Left lung (tissue), 10 donors: ENCODE data around the gene ZSWIM6. TPM values are rescaled to one million over a fixed set of nuclear protein-coding genes. Genes with fewer than 3 reads are reported as not detected.

ENCODE experiments used
- ATAC-seq: fragments of 200-7000 bp; cut with Tn5 transposase; one replicate; pipeline ENCODE4 v1.9.1; 2020; ENCODE audit warnings: moderate library complexity
- DNase-seq, 4 donors: peaks; one replicate each; pipeline ENCODE4 v3.0.0-alpha.2; 2013 to 2020
- H3K27ac ChIP-seq, 2 donors: fragments of 200-600 bp; sonication (generic) in 1 of 2; one replicate each; pipeline versions ENCODE4 v1.5.0 to v1.8.0; 2020 to 2021
- H3K27me3 ChIP-seq, 2 donors: fragments of 200-600 bp; sonication (generic) in 1 of 2; one replicate each; pipeline versions ENCODE4 v1.5.0 to v1.8.0; 2020 to 2021
- H3K36me3 ChIP-seq, 2 donors: fragments of 200-600 bp; sonication (generic) in 1 of 2; one replicate each; pipeline versions ENCODE4 v1.5.0 to v1.8.0; 2020 to 2021
- H3K4me1 ChIP-seq, 2 donors: fragments of 200-600 bp; one replicate each; pipeline ENCODE4 v1.8.0; 2021
- H3K4me3 ChIP-seq, 2 donors: fragments of 200-600 bp; sonication (generic) in 1 of 2; one replicate each; pipeline versions ENCODE4 v1.5.0 to v1.8.0; 2020 to 2021; ENCODE audit warnings: mild to moderate bottlenecking in 1 of 2
- H3K9me3 ChIP-seq, 2 donors: fragments of 200-600 bp; sonication (generic) in 1 of 2; one replicate each; pipeline versions ENCODE4 v1.5.0 to v1.8.0; 2020 to 2021
- CTCF ChIP-seq, 2 donors: fragments of 200-600 bp; sonication (generic) in 1 of 2; IDR thresholded peaks; one replicate each; pipeline versions ENCODE4 v1.5.0 to v1.8.0; 2021; ENCODE audit warnings: antibody characterized with exemption in 2 of 2
- intact Hi-C, 2 donors: fragments of 100-400 bp; cut with DNase I; formaldehyde crosslinking; loops; one replicate each; pipeline versions ENCODE4 v1.11.2 to v1.14.2; 2022
- polyA plus RNA-seq, 6 donors: library from polyadenylated mRNA; unstranded; fragments of 120-200 nt; gene quantifications; one replicate each; pipeline ENCODE4 v1.2.1, GENCODE V29; 2013; ENCODE audit not compliant: insufficient read length in 6 of 6
- total RNA-seq, 2 donors: library from RNA; stranded (reverse); fragmentation: NEBNext Ultra II Directional; extraction: Animal tissue kit (Norgen Biotek cat#: 25700); gene quantifications; one replicate each; pipeline ENCODE4 v1.2.1, GENCODE V29; 2021
- donor health status: DM: no; HTN: yes; CAD: no.
- donor health status: DM: no; HTN: no; CAD: no.

Gene ZSWIM6
- total and polyA plus RNA-seq, 8 donors = 17.5 to 24.4 (median 22.3) TPM

GRCh38 chr5:61327760-61328753 lies 4.0 kb upstream of the ZSWIM6 start:
- Histone ChIP-seq H3K27ac (peak overlapping the region in 1 of 2 donors; percentile 37), H3K9me3 (no peaks in the 10 kb centered on the region), H3K36me3 (no peaks in the 10 kb centered on the region), H3K4me1 (peaks cover 16 to 48% of the 10 kb centered on the region in 2 donors), H3K27me3 (peaks cover 0 to 19% of the 10 kb centered on the region in 2 donors), H3K4me3 (no peak overlapping the region)
- TF ChIP-seq CTCF (IDR thresholded peaks at IDR 0.05) = no peak
- intact Hi-C loops = no loop called here
- ATAC-seq = no peak
- no peak for DNase-seq

GRCh38 chr5:61328791-61329549 lies 3.1 kb upstream of the ZSWIM6 start:
- H3K27me3 ChIP-seq = peaks cover 0 to 19% of the 10 kb centered on the region in 2 donors
- H3K36me3 ChIP-seq = no peaks in the 10 kb centered on the region
- peaks cover 13 to 39% of the 10 kb centered on the region in 2 donors for H3K4me1 ChIP-seq
- no peak for DNase-seq
- ATAC-seq = no peak
- no peak for TF ChIP-seq CTCF (IDR thresholded peaks at IDR 0.05)
- intact Hi-C loops = no loop called here
- no peak overlapping the region for H3K4me3 ChIP-seq
- H3K9me3 ChIP-seq = no peaks in the 10 kb centered on the region
- H3K27ac ChIP-seq = peak overlapping the region in 1 of 2 donors; percentile 91

- peaks cover 13 to 41% of the 10 kb centered on the region in 2 donors for H3K4me1 ChIP-seq
- TF ChIP-seq CTCF (IDR thresholded peaks at IDR 0.05) = no peak
- H3K4me3 ChIP-seq = peak overlapping the region; percentile 73 to 95
- peaks cover 0 to 19% of the 10 kb centered on the region in 2 donors for H3K27me3 ChIP-seq
- H3K9me3 ChIP-seq = no peaks in the 10 kb centered on the region
- DNase-seq (no peak), ATAC-seq (no peak)
- H3K36me3 ChIP-seq = no peaks in the 10 kb centered on the region
- H3K27ac ChIP-seq = peak overlapping the region; percentile 91 to 96
- intact Hi-C loops = no loop called here
These were observed 2.4 kb upstream of the ZSWIM6 start for GRCh38 chr5:61329550-61330128.

GRCh38 chr5:61330341-61330844 lies 1.7 kb upstream of the ZSWIM6 start:
- intact Hi-C loops = no loop called here
- peak overlapping the region; percentile 73 to 95 for H3K4me3 ChIP-seq
- no peaks in the 10 kb centered on the region for H3K9me3 ChIP-seq
- DNase-seq = peak in 2 of 4 donors; percentile 71 to 72
- H3K27ac ChIP-seq = peak overlapping the region; percentile 91 to 96
- H3K36me3 ChIP-seq = no peaks in the 10 kb centered on the region
- peaks cover 13 to 49% of the 10 kb centered on the region in 2 donors for H3K4me1 ChIP-seq
- ATAC-seq = no peak
- TF ChIP-seq CTCF (IDR thresholded peaks at IDR 0.05) = no peak
- H3K27me3 ChIP-seq = peaks cover 0 to 19% of the 10 kb centered on the region in 2 donors
